Measurements from ENCODE around the gene TFPI. TPM values are rescaled to one million over a fixed set of nuclear protein-coding genes. Genes with fewer than 3 reads are reported as not detected.

The TFPI gene
- total RNA-seq, 1 experiment from 2014 or later = 8.4 TPM

GRCh38 chr2:187593697-187594096 lies 39.5 kb upstream of the TFPI start:
- TF ChIP-seq EMX1 (CRISPR knock-in tag; IDR thresholded peaks at IDR 0.05) = no peak
- TF ChIP-seq NR1H2 (CRISPR knock-in tag; IDR thresholded peaks at IDR 0.05) = no peak
- TF ChIP-seq PRRX2 (CRISPR knock-in tag; IDR thresholded peaks at IDR 0.05) = no peak
- no peak for TF ChIP-seq ESRRA (CRISPR knock-in tag; IDR thresholded peaks at IDR 0.05; ENCODE audit: borderline replicate concordance)
- TF ChIP-seq ZNF263 (CRISPR knock-in tag; IDR thresholded peaks at IDR 0.05; ENCODE audit: low read depth) = no peak
- TF ChIP-seq FOXP4 (CRISPR knock-in tag; IDR thresholded peaks at IDR 0.05) = no peak
- TF ChIP-seq MYBL2 (CRISPR knock-in tag; IDR thresholded peaks at IDR 0.05) = no peak
- no peak for TF ChIP-seq SOX15 (CRISPR knock-in tag; IDR thresholded peaks at IDR 0.05)
- TF ChIP-seq ZNF425 (CRISPR knock-in tag; conservative IDR thresholded peaks at IDR 0.05) = no peak
- no peak for TF ChIP-seq JAZF1 (CRISPR knock-in tag; IDR thresholded peaks at IDR 0.05)
- TF ChIP-seq GRHL2 (CRISPR knock-in tag; IDR thresholded peaks at IDR 0.05; ENCODE audit: insufficient replicate concordance, severe bottlenecking) = no peak
- no peak for TF ChIP-seq PRDM15 (CRISPR knock-in tag; IDR thresholded peaks at IDR 0.05)
- no peak for TF ChIP-seq PREB (CRISPR knock-in tag; IDR thresholded peaks at IDR 0.05; ENCODE audit: borderline replicate concordance)
- no peak for TF ChIP-seq ZNF317 (CRISPR knock-in tag; IDR thresholded peaks at IDR 0.05; ENCODE audit: borderline replicate concordance, low read depth)
- TF ChIP-seq ZBTB43 (CRISPR knock-in tag; IDR thresholded peaks at IDR 0.05) = no peak
- ATAC-seq (no peak; the same call in 1 of the 2 replicates), DNase-seq (ENCODE audit: low spot score) (no peak)
- Mint-ChIP-seq H3K9me3 (peaks cover 23% of the 10 kb centered on the region), H3K36me3 (peaks cover 12% of the 10 kb centered on the region), H3K27ac (no peak overlapping the region; the same call in 1 of the 2 replicates), H3K4me3 (no peak overlapping the region), H3K27me3 (ENCODE audit: low read depth) (peaks cover 14% of the 10 kb centered on the region), H3K4me1 (peaks cover 18% of the 10 kb centered on the region)
- ChIA-PET CTCF (interaction anchor here (1.7 kb wide), 1 partner anchor 94 kb away, joined by 8 read pairs; no protein-coding TSS in a partner anchor), POLR2A (no interaction called here)

GRCh38 chr2:187593098-187593497 lies 38.9 kb upstream of the TFPI start:
- DNase-seq (ENCODE audit: low spot score) (no peak), ATAC-seq (no peak)
- H3K36me3 Mint-ChIP-seq = peaks cover 12% of the 10 kb centered on the region
- H3K4me3 Mint-ChIP-seq = no peak overlapping the region
- ChIA-PET CTCF (interaction anchor here (1.7 kb wide), 1 partner anchor 93 kb away, joined by 8 read pairs; no protein-coding TSS in a partner anchor), POLR2A (no interaction called here)
- H3K27me3 Mint-ChIP-seq (ENCODE audit: low read depth) = peaks cover 12% of the 10 kb centered on the region
- H3K27ac Mint-ChIP-seq = no peak overlapping the region
- H3K4me1 Mint-ChIP-seq = peaks cover 19% of the 10 kb centered on the region
- no peak for TF ChIP-seq NFYB (CRISPR knock-in tag; conservative IDR thresholded peaks at IDR 0.05; ENCODE audit: low read depth)
- no peak for TF ChIP-seq ZNF263 (CRISPR knock-in tag; IDR thresholded peaks at IDR 0.05; ENCODE audit: low read depth)
- TF ChIP-seq E2F1 (CRISPR knock-in tag; IDR thresholded peaks at IDR 0.05) = no peak
- no peak for TF ChIP-seq NFATC4 (CRISPR knock-in tag; IDR thresholded peaks at IDR 0.05)
- no peak for TF ChIP-seq ATF1 (CRISPR knock-in tag; IDR thresholded peaks at IDR 0.05)
- TF ChIP-seq IRF2 (CRISPR knock-in tag; IDR thresholded peaks at IDR 0.05; ENCODE audit: borderline replicate concordance, low read depth) = no peak
- no peak for TF ChIP-seq ZNF425 (CRISPR knock-in tag; conservative IDR thresholded peaks at IDR 0.05)
- peaks cover 23% of the 10 kb centered on the region for H3K9me3 Mint-ChIP-seq
